Stimulated activated CD8-positive, alpha-beta memory T cell treated with anti-CD3 and anti-CD28 coated beads, Interleukin-15, amount 100 ng/mL, for 48 hours (primary cell): Measurements from ENCODE around the gene GSTP1.
"Not testable (repeated sequence)": the region's sequence is repeated elsewhere in the genome, so short reads cannot be mapped to it uniquely, and the experiment has no call there.

ENCODE experiments used
- DNase-seq, 2 donors: peaks; one replicate each; pipeline ENCODE4 v3.0.0-alpha.2; 2020; ENCODE audit warnings: low read depth in 2 of 2

The GSTP1 gene

GRCh38 chr11:67614730-67615714 lies 31.4 kb downstream of the GSTP1 start:
- peak; percentile 42 to 63 for DNase-seq

GRCh38 chr11:67615728-67616430 lies 32.3 kb downstream of the GSTP1 start:
- no peak for DNase-seq

- DNase-seq, result no peak
Measured at GRCh38 chr11:67616431-67617242, 33.0 kb downstream of the GSTP1 start.

- no peak for DNase-seq
Measured at GRCh38 chr11:67617243-67617953, 33.8 kb downstream of the GSTP1 start.

DNA sequence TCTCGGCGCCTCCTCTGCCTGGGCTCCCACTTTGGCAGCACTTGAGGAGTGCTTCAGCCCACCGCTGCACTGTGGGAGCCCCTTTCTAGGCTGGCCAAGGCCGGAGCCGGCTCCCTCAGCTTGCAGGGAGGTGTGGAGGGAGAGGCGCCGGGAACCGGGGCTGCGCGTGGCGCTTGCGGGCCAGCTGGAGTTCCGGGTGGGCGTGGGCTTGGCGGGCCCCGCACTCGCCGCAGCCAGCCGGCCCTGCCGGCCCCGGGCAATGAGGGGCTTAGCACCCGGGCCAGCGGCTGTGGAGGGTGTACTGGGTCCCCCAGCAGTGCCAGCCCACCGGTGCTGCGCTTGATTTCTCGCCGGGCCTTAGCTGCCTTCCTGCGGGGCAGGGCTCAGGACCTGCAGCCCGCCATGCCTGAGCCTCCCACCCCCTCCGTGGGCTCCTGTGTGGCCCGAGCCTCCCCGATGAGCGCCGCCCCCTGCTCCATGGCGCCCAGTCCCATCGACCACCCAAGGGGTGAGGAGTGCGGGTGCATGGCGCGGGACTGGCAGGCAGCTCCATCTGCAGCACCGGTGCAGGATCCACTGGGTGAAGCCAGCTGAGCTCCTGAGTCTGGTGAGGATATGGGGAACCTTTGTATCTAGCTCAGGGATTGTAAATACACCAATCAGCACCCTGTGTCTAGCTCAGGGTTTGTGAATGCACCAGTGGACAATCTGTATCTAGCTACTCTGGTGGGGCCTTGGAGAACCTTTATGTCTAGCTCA lies 35.5 kb downstream of the GSTP1 start:
- not testable (repeated sequence) for DNase-seq

DNA sequence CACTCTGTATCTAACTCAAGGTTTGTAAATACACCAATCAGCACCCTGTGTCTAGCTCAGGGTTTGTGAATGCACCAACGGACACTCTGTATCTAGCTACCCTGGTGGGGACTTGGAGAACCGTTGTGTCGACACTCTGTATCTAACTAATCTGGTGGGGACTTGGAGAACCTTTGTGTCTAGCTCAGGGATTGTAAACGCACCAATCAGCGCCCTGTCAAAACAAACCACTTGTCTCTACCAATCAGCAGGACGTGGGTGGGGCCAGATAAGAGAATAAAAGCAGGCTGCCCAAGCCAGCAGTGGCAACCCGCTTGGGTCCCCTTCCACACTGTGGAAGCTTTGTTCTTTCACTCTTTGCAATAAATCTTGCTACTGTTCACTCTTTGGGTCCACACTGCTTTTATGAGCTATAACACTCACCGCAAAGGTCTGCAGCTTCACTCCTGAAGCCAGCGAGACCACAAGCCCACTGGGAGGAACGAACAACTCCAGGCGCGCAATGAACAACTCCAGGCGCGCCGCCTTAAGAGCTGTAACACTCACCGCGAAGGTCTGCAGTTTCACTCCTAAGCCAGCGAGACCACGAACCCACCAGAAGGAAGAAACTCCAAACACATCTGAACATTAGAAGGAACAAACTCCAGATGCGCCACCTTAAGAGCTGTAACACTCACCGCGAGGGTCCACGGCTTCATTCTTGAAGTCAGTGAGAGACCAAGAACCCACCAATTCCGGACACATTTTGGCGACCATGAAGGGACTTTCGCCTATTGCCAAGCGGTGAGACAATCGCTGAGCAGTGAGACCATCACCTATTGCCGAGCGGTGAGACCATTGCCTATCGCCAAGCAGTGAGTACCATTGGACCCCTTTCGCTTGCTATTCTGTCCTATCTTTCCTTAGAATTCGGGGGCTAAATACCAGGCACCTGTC lies 36.3 kb downstream of the GSTP1 start:
- DNase-seq, result not testable (repeated sequence)

GRCh38 chr11:67620621-67621020 lies 37.0 kb downstream of the GSTP1 start:
- DNase-seq, result not testable (repeated sequence)

DNA sequence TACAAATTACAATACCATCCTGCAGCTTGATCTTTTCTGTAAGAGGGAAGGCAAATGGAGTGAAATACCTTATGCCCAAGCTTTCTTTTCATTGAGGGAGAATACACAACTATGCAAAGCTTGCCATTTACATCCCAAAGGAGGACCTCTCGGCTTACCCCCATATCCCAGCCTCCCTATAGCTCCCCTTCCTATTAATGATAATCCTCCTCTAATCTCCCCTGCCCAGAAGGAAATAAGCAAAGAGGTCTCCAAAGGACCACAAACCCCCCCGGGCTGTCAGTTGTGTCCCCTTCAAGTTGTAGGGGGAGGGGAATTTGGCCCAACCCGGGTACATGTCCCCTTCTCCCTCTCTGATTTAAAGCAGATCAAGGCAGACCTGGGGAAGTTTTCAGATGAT lies 38.3 kb downstream of the GSTP1 start:
- DNase-seq, result not testable (repeated sequence)

DNA sequence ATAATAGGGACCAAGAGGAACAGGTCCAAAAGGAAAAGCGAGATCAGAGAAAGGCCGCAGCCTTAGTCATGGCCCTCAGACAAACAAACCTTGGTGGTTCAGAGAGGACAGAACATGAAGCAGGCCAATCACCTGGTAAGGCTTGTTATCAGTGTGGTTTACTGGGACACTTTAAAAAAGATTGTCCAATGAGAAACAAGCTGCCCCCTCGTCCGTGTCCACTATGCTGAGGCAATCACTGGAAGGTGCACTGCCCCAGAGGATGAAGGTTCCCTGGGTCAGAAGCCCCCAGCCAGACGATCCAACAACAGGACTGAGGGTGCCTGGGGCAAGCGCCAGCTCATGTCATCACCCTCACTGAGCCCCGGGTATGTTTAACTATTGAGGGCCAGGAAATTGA lies 39.3 kb downstream of the GSTP1 start:
- DNase-seq, result not testable (repeated sequence)

- not testable (repeated sequence) for DNase-seq
Measured at GRCh38 chr11:67623795-67624194, 40.2 kb downstream of the GSTP1 start.

GRCh38 chr11:67626131-67626833 lies 42.7 kb downstream of the GSTP1 start:
- not testable (repeated sequence) for DNase-seq

DNA sequence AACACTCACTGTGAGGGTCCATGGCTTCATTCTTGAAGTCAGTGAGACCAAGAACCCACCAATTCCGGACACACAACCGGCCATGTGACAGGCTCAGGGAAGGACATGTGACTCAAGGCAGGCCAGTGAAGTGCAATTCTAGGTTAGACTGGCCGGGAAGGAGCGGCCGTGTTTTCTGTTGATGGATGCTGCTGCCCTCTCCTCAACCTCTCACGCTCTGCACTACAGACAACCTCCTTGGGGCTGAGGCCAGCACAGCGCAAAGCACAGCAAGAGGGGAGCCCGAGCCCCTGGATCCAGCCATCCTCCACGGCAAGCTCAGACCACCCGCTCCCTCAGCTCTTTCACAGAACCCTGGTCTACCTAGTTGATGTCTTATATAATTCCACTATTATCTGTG lies 43.4 kb downstream of the GSTP1 start:
- no peak for DNase-seq

GRCh38 chr11:67627441-67627811 lies 43.8 kb downstream of the GSTP1 start:
- DNase-seq, result no peak

DNA sequence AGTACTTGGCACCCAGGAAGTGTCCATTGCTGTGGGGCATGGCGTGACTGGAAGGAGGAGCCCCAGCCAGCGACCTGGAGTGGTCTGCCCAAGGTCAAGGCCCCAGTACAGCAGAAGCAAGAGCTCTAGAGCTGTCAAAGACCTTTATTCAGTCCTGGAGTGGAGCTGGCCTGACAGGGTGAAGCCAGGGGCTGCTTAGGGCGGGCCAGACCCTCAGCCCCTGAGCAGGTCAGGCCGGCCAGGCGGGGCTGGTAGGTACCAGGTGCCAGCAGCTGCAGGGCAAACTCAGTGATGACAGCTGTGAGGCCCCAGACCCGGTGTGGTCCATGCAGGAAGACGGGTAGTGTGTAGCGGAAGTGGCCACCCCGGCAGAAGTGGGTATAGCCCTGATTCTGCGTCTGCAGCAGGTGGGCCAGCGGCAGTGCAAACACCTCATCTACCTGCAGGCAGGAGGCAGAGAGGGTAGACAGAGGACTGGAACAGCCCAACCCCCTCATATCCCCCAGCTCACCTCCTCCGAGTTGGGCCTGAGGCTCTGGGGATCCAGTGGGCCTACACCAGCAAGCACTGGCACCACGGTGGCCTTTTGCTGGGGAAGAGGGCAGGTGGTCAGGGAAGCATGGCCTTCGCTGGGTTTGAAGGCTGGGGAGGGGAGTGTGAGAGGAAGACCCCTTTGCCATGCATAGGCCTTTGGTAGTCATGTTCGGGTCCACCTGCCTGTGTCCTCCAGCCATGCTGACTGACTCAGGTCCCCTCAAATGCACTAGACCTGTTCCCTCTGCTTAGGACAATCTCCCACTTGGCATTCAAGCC lies 44.4 kb downstream of the GSTP1 start:
- no peak for DNase-seq

GRCh38 chr11:67628710-67629385 lies 45.2 kb downstream of the GSTP1 start:
- DNase-seq, result no peak

GRCh38 chr11:67629386-67630227 lies 46.0 kb downstream of the GSTP1 start, which contains the start of gene NUDT8:
TSS of gene NUDT8 (minus strand) at chr11:67629937. CDS start at chr11:67629911, 26 bp downstream.
- DNase-seq, result peak; percentile 75 to 84
